SK-N-MC (cell line): ENCODE measurements around the gene PCF11.

Source experiments
- EZH2 ChIP-seq: fragments of 200-600 bp; sonication (generic); IDR thresholded peaks from one replicate; pipeline ENCODE4 v1.6.1; 2017; ENCODE audit warnings: antibody characterized with exemption
- FOXP2 ChIP-seq: optimal IDR thresholded peaks from 2 replicates; pipeline ENCODE3; 2011; ENCODE audit warnings: mild to moderate bottlenecking, moderate library complexity; ENCODE audit not compliant: insufficient read depth; ENCODE audit errors: extremely low read length, control extremely low read depth
- POLR2AphosphoS5 ChIP-seq: IDR thresholded peaks from 2 replicates; pipeline ENCODE4 v1.6.1; 2012; ENCODE audit warnings: mild to moderate bottlenecking, low read depth, low read length, borderline replicate concordance

DNA sequence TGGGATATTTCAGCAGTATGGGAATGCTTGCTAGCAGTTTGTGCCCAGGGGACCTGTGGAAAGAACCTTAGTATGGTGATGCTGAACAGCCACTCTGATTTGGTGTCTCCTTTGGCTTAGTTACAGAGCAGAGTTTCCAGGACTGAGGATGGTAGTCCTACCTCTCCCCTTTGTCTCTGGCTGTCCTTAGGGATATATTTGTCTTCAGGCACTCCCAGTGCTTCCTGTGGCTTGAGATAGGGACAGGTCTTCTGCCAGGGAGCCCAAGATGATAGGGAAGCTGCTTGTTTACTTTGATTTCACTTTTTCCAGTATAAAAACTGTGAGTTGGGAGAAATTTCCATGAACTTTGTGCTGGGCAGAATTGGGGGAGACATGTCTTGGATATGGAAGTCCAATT, 64.8 kb downstream of the PCF11 start:
- TF ChIP-seq POLR2AphosphoS5: no peak
- no peak for TF ChIP-seq EZH2
- no peak for TF ChIP-seq FOXP2
